Effector CD8-positive, alpha-beta T cell (primary cell): ENCODE measurements around the gene PUM2.

Experiments
- DNase-seq: peaks from one replicate; lab custom pipeline; 2025; lab: John Stamatoyannopoulos, UW

PUM2 gene

GRCh38 chr2:20231159-20231558 is 119.5 kb downstream of the PUM2 start:
- no peak for DNase-seq

- no peak for DNase-seq
These were observed 120.6 kb downstream of the PUM2 start for GRCh38 chr2:20230114-20230425.

- no peak for DNase-seq
These were observed 121.1 kb downstream of the PUM2 start for GRCh38 chr2:20229322-20230113.

GRCh38 chr2:20227894-20228505 is 122.6 kb downstream of the PUM2 start:
- no peak for DNase-seq

GRCh38 chr2:20226152-20226545 is 124.5 kb downstream of the PUM2 start:
- no peak for DNase-seq

GRCh38 chr2:20225294-20226151 is 125.1 kb downstream of the PUM2 start:
- DNase-seq: no peak

- DNase-seq: no peak
These were observed 125.8 kb downstream of the PUM2 start, which contains the start of gene SDC1 for GRCh38 chr2:20224716-20225293. TSS of gene SDC1 (minus strand) at chr2:20225130. CDS start at chr2:20224867, 263 bp downstream.

- DNase-seq: no peak
These were observed 126.4 kb downstream of the PUM2 start for GRCh38 chr2:20224164-20224715.

- no peak for DNase-seq
These were observed 127.1 kb downstream of the PUM2 start for GRCh38 chr2:20223407-20224163.

- no peak for DNase-seq
These were observed 127.8 kb downstream of the PUM2 start for GRCh38 chr2:20222769-20223406.

- DNase-seq: no peak
These were observed 128.5 kb downstream of the PUM2 start for GRCh38 chr2:20222014-20222768.

GRCh38 chr2:20221555-20221973 is 129.1 kb downstream of the PUM2 start:
- no peak for DNase-seq

- DNase-seq: no peak
These were observed 129.7 kb downstream of the PUM2 start for GRCh38 chr2:20220806-20221554.

GRCh38 chr2:20219763-20220380 is 130.8 kb downstream of the PUM2 start:
- no peak for DNase-seq

GRCh38 chr2:20218331-20219320 is 132.0 kb downstream of the PUM2 start:
- no peak for DNase-seq

GRCh38 chr2:20217041-20217970 is 133.3 kb downstream of the PUM2 start:
- DNase-seq: no peak
